Measurements from ENCODE around the gene SNRPA.
A peak's percentile ranks its signal among the peaks of the same experiment; 100 is the strongest.

SNRPA gene

DNA sequence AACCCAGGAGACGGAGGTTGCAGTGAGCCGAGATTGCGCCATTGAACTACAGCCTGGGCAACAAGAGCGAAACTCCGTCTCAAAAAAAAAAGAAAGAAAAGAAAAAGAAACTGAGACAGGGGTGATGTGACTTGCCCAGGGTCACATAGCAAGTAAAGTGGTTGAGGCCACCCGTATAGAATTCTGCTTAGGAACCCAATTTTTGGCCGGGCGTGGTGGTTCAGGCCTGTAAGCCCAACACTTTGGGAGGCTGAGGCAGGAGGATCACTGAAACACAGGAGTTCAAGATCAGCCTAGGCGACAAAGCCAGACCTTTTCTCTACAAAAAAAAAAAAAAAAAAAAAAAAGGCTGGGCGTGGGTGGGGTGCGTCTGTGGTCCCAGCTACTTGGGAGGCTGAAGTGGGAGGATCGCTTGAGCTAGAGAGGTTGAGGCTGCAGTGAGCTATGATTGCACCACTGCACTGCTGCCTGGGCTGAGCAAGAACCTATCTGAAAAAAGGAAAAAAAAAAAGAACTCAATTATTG lies 1.3 kb downstream of the SNRPA start:
- H4K20me1 ChIP-seq: peaks cover 34 to 57% (median 50%) of the 10 kb centered on the region in 11 experiments; a peak in 21 of 22 replicates
- H3K4me1 ChIP-seq: peaks cover 66 to 82% (median 72%) of the 10 kb centered on the region in 10 experiments
- H3K4me2 ChIP-seq: peak overlapping the region; percentile 76 to 94 (median 89)
- H3K9me3 ChIP-seq (replicated peaks in 1 of 11): no peaks in the 10 kb centered on the region
- peak overlapping the region; percentile 65 to 87 (median 80) for H3K4me3 ChIP-seq
- H3K36me3 ChIP-seq: peaks cover 22 to 53% (median 47%) of the 10 kb centered on the region in 11 experiments
- TF ChIP-seq Cebpa-rat (IDR thresholded peaks at IDR 0.05): no peak
- H3K27me3 ChIP-seq: no peaks in the 10 kb centered on the region
- peak overlapping the region; percentile 89 to 98 (median 96) for H3K9ac ChIP-seq
- peak overlapping the region; percentile 90 to 98 (median 97) for H3K27ac ChIP-seq

DNA sequence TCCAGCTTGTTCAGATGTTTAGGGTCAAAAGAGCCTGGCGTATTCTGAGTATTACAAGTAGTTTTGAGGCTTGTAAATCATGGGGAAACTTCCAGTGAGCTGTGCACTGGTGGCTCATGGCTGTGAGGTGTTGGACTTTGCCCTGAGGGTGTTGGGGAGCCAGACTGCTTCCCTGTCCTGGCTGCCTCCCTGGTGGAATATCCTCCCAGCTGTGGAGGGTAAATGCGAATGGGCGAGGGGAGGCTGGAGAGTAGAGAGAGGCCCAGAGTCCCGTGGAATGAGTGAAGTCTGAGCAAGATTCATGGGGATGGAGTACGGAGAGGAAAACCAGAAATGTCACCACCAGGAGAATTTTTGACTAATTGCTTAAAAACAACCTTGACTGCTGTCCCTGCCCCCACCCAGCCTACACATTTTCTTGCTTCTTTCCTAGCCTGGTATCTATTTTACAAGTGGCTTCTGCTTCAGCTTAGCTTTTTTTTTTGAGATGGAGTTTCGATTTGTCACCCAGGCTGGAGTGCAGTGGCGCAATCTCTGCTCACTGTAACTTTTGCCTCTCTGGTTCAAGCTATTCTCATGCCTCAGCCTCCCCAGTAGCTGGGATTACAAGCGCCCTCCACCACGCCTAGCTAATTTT lies 3.7 kb downstream of the SNRPA start:
- H3K27ac ChIP-seq: peak overlapping the region; percentile 3 to 58 (median 41); a peak in 16 of 22 replicates

DNA sequence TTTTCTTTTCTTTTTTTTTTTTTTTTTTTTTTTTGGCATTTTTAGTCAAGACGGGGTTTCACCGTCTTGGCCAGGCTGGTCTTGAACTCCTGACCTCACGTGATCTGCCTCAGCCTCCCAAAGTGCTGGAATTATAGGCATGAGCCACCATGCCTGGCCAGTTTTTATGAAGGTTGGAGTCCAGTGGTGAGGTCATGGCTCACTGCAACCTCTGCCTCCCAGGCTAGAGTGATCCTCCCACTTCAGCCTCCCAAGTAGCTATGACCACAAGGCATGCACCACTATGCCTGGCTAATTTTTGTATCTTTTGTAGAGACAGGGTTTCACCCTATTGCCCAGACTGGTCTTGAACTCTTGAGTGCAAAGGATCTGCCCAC lies 4.2 kb downstream of the SNRPA start:
- Histone ChIP-seq H4K20me1 (peaks cover 58 to 86% (median 79%) of the 10 kb centered on the region in 11 experiments; a peak in 21 of 22 replicates), H3K9me3 (replicated peaks in 1 of 11) (no peaks in the 10 kb centered on the region), H3K36me3 (peaks cover 49 to 82% (median 76%) of the 10 kb centered on the region in 11 experiments), H3K27ac (peak overlapping the region in 6 of 11 experiments; percentile 4 to 58 (median 44); a peak in 5 of 22 replicates), H3K27me3 (no peaks in the 10 kb centered on the region), H3K9ac (peak overlapping the region in 9 of 11 experiments; percentile 3 to 67 (median 46); a peak in 9 of 22 replicates), H3K4me3 (peak overlapping the region in 5 of 10 experiments; percentile 30 to 53 (median 48); a peak in 6 of 20 replicates), H3K4me2 (peak overlapping the region; percentile 54 to 94 (median 87)), H3K4me1 (peaks cover 47 to 56% (median 51%) of the 10 kb centered on the region in 10 experiments)
- TF ChIP-seq Cebpa-rat (IDR thresholded peaks at IDR 0.05): no peak

More for the DNA sequence above, 3.7 kb downstream of the SNRPA start:
- Histone ChIP-seq H3K27me3 (no peaks in the 10 kb centered on the region), H4K20me1 (peaks cover 53 to 81% (median 74%) of the 10 kb centered on the region in 11 experiments; a peak in 21 of 22 replicates), H3K4me2 (peak overlapping the region; percentile 54 to 94 (median 87)), H3K36me3 (peaks cover 44 to 77% (median 71%) of the 10 kb centered on the region in 11 experiments), H3K4me1 (peaks cover 51 to 60% (median 55%) of the 10 kb centered on the region in 10 experiments), H3K9ac (peak overlapping the region; percentile 41 to 67 (median 58)), H3K9me3 (replicated peaks in 1 of 11) (no peaks in the 10 kb centered on the region), H3K4me3 (peak overlapping the region in 9 of 10 experiments; percentile 14 to 87 (median 44); a peak in 15 of 20 replicates)
- TF ChIP-seq Cebpa-rat (IDR thresholded peaks at IDR 0.05): peak in 1 of 11 experiments; percentile 44; a peak in 1 of 22 replicates

DNA sequence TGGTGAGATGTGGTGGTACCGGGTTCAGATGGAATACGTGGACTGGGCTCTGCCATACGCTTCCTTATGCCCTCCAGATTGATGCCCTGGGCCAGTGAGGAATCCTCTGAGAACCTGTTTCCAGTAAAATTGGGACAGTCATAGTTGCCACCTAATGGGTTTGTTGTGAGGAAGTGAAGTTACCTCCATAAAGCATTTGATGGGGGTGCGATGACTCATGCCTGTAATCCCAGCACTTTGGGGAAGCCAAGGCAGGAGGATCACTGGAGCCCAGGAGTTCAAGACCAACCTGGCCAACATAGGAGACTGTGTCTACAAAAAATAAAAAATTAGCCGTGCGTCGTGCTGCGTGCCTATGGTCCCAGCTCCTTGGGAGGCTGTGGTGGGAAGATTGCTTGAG lies 4.8 kb downstream of the SNRPA start:
- peaks cover 63 to 92% (median 84%) of the 10 kb centered on the region in 11 experiments; a peak in 21 of 22 replicates for H4K20me1 ChIP-seq
- H3K4me3 ChIP-seq: 0 out of 20 replicates have a peak overlapping the region, but pooled peaks of 2 of the 10 experiments have one; percentile 48 to 53
- H3K9me3 ChIP-seq (replicated peaks in 1 of 11): no peaks in the 10 kb centered on the region
- TF ChIP-seq Cebpa-rat (IDR thresholded peaks at IDR 0.05): no peak
- peaks cover 47 to 56% (median 51%) of the 10 kb centered on the region in 10 experiments for H3K4me1 ChIP-seq
- peak overlapping the region; percentile 54 to 94 (median 87) for H3K4me2 ChIP-seq
- peak overlapping the region in 3 of 11 experiments; percentile 28 to 58 (median 53); a peak in 3 of 22 replicates for H3K27ac ChIP-seq
- no peaks in the 10 kb centered on the region for H3K27me3 ChIP-seq
- peaks cover 55 to 87% (median 82%) of the 10 kb centered on the region in 11 experiments for H3K36me3 ChIP-seq
- H3K9ac ChIP-seq: peak overlapping the region in 7 of 11 experiments; percentile 3 to 56 (median 30); a peak in 8 of 22 replicates

DNA sequence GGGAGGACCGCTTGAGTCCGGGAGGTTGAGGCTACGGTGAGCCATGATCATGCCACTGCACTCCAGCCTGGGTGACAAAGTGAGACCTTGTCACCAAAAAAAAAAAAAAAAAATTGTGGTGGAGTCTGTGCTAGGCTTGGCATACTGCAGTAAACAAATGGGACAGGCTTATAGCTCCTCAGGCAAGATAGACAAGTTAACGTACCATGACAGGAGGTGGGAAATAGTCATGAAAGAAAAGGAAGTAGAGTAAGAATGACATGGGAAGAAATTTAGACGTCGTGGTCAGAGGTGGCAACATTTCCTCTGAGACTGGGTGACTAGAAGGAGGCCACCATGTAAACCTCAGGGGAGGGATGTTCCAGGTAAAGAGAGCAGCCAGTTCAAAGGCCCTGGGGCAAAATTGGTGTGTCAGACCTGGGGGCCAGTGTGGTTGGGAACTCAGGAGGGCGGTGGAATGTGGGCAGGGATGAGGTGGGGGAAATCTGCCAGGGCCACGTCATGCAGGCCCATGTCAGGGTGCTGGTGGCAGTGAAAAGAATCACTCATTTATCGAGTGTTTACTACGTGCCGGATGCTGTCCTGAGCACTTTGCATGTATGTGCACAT lies 5.6 kb downstream of the SNRPA start:
- no peak for TF ChIP-seq Cebpa-rat (IDR thresholded peaks at IDR 0.05)
- H3K4me1 ChIP-seq: peaks cover 47 to 56% (median 51%) of the 10 kb centered on the region in 10 experiments
- peak overlapping the region in 7 of 11 experiments; percentile 11 to 56 (median 30); a peak in 4 of 22 replicates for H3K9ac ChIP-seq
- H4K20me1 ChIP-seq: peaks cover 66 to 100% (median 90%) of the 10 kb centered on the region in 11 experiments; a peak in 21 of 22 replicates
- no peaks in the 10 kb centered on the region for H3K9me3 ChIP-seq (replicated peaks in 1 of 11)
- H3K27me3 ChIP-seq: no peaks in the 10 kb centered on the region
- peaks cover 63 to 95% (median 90%) of the 10 kb centered on the region in 11 experiments for H3K36me3 ChIP-seq
- peak overlapping the region; percentile 54 to 94 (median 87) for H3K4me2 ChIP-seq
- H3K4me3 ChIP-seq: no peak overlapping the region
- H3K27ac ChIP-seq: peak overlapping the region in 3 of 11 experiments; percentile 16 to 22 (median 20); a peak in 2 of 22 replicates

DNA sequence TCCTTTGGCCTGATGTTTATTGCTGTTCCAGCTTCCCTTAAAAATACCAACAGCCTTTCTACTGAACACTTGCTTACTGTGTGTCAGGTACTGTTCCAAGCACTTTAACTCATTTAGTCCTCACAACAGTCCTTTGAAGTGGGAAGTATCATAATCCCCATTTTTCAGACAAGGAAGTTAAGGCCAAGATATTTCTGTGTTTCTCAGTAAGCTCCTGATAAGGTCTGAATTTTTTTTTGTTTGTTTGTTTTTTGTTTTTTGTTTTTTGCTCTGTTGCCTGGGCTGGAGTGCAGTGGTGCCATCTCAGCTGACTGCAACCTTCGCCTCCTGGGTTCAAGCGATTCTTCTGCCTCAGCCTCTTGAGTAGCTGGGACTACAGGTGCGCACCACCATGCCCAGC lies 7.5 kb downstream of the SNRPA start:
- no peak for TF ChIP-seq Cebpa-rat (IDR thresholded peaks at IDR 0.05)
- Histone ChIP-seq H3K36me3 (peaks cover 82 to 100% (median 99%) of the 10 kb centered on the region in 11 experiments), H3K9ac (no peak overlapping the region), H3K4me2 (no peak overlapping the region), H4K20me1 (peaks cover 84 to 100% (median 100%) of the 10 kb centered on the region in 11 experiments; a peak in 21 of 22 replicates), H3K4me1 (peaks cover 35 to 52% (median 43%) of the 10 kb centered on the region in 10 experiments), H3K4me3 (no peak overlapping the region), H3K9me3 (replicated peaks in 1 of 11) (no peaks in the 10 kb centered on the region), H3K27ac (no peak overlapping the region), H3K27me3 (no peaks in the 10 kb centered on the region)

GRCh38 chr19:40759352-40759751 lies 8.3 kb downstream of the SNRPA start:
- H3K9me3 ChIP-seq (replicated peaks in 1 of 11): no peaks in the 10 kb centered on the region
- TF ChIP-seq Cebpa-rat (IDR thresholded peaks at IDR 0.05): no peak
- peaks cover 26 to 43% (median 34%) of the 10 kb centered on the region in 10 experiments for H3K4me1 ChIP-seq
- H3K36me3 ChIP-seq: peaks cover 91 to 100% (median 100%) of the 10 kb centered on the region in 11 experiments
- H4K20me1 ChIP-seq: peaks cover 88 to 100% (median 100%) of the 10 kb centered on the region in 11 experiments; a peak in 21 of 22 replicates
- H3K4me3 ChIP-seq: no peak overlapping the region
- H3K27me3 ChIP-seq: no peaks in the 10 kb centered on the region
- H3K27ac ChIP-seq: no peak overlapping the region
- no peak overlapping the region for H3K4me2 ChIP-seq
- H3K9ac ChIP-seq: no peak overlapping the region; a peak in 1 of 22 replicates

DNA sequence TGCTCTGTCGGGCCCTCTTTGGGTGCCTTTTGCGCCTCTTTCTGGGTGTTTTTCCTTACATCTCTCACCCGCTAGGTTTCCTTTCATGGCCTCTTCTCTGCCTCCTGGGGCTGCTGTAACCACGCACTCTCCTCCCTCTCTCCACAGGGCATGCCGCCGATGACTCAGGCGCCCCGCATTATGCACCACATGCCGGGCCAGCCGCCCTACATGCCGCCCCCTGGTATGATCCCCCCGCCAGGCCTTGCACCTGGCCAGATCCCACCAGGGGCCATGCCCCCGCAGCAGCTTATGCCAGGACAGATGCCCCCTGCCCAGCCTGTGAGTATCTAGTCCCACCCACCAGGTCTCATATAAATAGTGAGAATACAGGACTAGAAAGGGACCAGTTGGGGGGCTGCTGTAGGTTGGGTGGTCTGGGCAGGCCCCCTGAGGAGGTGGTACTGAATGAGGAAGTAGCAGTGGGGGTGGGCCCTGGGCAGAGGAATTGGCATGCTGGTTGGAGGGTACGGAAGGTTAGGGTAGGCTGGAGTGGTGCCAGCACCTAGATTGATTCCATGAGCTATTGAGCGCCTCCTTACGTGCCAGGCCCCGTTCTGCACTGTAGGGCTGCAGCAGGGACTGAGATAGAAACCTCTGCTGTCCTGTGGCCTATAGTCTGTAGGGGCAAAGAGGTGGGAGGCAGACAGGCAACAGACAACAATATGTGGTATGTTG lies 11.9 kb downstream of the SNRPA start:
- no peaks in the 10 kb centered on the region for H3K9me3 ChIP-seq (replicated peaks in 1 of 11)
- no peaks in the 10 kb centered on the region for H3K27me3 ChIP-seq
- peaks cover 65 to 91% (median 86%) of the 10 kb centered on the region in 11 experiments; a peak in 21 of 22 replicates for H4K20me1 ChIP-seq
- peaks cover 0 to 15% (median 4%) of the 10 kb centered on the region in 10 experiments; a peak in 8 of 20 replicates for H3K4me1 ChIP-seq
- H3K9ac ChIP-seq: peak overlapping the region in 5 of 11 experiments; percentile 2 to 50 (median 11); a peak in 4 of 22 replicates
- no peak overlapping the region for H3K4me2 ChIP-seq
- TF ChIP-seq Cebpa-rat (IDR thresholded peaks at IDR 0.05): no peak
- H3K4me3 ChIP-seq: no peak overlapping the region
- H3K27ac ChIP-seq: peak overlapping the region in 3 of 11 experiments; percentile 4 to 17 (median 10); a peak in 4 of 22 replicates
- peaks cover 91 to 100% (median 100%) of the 10 kb centered on the region in 11 experiments for H3K36me3 ChIP-seq

All from BLaER1 treated with 17β-estradiol and CSF1 and Interleukin-3, amounts not matched to agents 10 nM and 100 nM (cell line).